Esophagus muscularis mucosa (tissue), 4 donors: ENCODE data around the gene BRCC3. TPM values are rescaled to one million over a fixed set of nuclear protein-coding genes. Genes with fewer than 3 reads are reported as not detected.

Experiments used
- DNase-seq: peaks from one replicate; pipeline ENCODE4 v3.0.0-alpha.2; 2017; ENCODE audit errors: extremely low spot score
- H3K27ac ChIP-seq, 4 donors: fragments of 200-600 bp; sonication (generic); replicated peaks in 1 of 4; 1 replicate in 3 of 4; 2 replicates in 1 of 4; pipeline ENCODE4 v1.5.1; 2016 to 2019; ENCODE audit warnings: mild to moderate bottlenecking in 1 of 4
- H3K27me3 ChIP-seq, 4 donors: fragments of 200-600 bp; sonication (generic); one replicate each; pipeline versions ENCODE4 v1.5.1 to v1.6.0; 2016 to 2019
- H3K36me3 ChIP-seq, 4 donors: fragments of 200-600 bp; sonication (generic); one replicate each; pipeline ENCODE4 v1.5.1; 2016 to 2019
- H3K4me1 ChIP-seq, 4 donors: fragments of 200-600 bp; sonication (generic); one replicate each; pipeline ENCODE4 v1.5.1; 2016 to 2019
- H3K4me3 ChIP-seq, 4 donors: fragments of 200-600 bp; sonication (generic); 1 replicate in 2 of 4; 2 replicates in 2 of 4; pipeline ENCODE4 v1.5.1; 2016 to 2019; ENCODE audit warnings: mild to moderate bottlenecking in 4 of 4, moderate library complexity in 1 of 4
- H3K9me3 ChIP-seq, 4 donors: fragments of 200-600 bp; sonication (generic); 1 replicate in 3 of 4; 2 replicates in 1 of 4; pipeline ENCODE4 v1.5.1; 2016 to 2019
- EP300 ChIP-seq: sonication (generic); formaldehyde crosslinking; IDR thresholded peaks from one replicate; pipeline ENCODE4 v1.6.1; 2017; ENCODE audit warnings: antibody characterized with exemption
- POLR2A ChIP-seq: fragments of 450-650 bp; IDR thresholded peaks from one replicate; pipeline ENCODE4 v1.6.1; 2017; ENCODE audit warnings: antibody characterized with exemption, moderate library complexity, mild to moderate bottlenecking, low read depth
- POLR2AphosphoS5 ChIP-seq, 2 donors: sonication (generic); formaldehyde crosslinking; IDR thresholded peaks; one replicate each; pipeline ENCODE4 v1.6.1; 2017; ENCODE audit warnings: antibody characterized with exemption in 2 of 2
- WGBS: methylation state at CpG from one replicate; pipeline ENCODE4 v1.1.5; 2018; 5-methylcytosine and 5-hydroxymethylcytosine counted together
- intact Hi-C: fragments of 100-400 bp; cut with DNase I; formaldehyde crosslinking; loops from one replicate; pipeline ENCODE4 v1.15.1; 2023
- total RNA-seq, 4 donors: library from RNA; depleted of rRNA; stranded (reverse); fragments of >200 nt; gene quantifications; one replicate each; pipeline versions ENCODE4 v1.1.0 to v1.2.1, GENCODE V29; 2016
- TF ChIP-seq, protein P1 (sequence below), 3 experiments: fragments of 200-600 bp in 2 of 3; fragments of 450-650 bp in 1 of 3; sonication (generic) in 2 of 3; IDR thresholded peaks; one replicate each; pipeline ENCODE4 v1.5.1; 2017 to 2019; ENCODE audit warnings: antibody characterized with exemption in 3 of 3, mild to moderate bottlenecking in 2 of 3, moderate library complexity in 1 of 3

The BRCC3 gene
- total RNA-seq, 4 donors from 2014 or later, result 10.9 to 18.8 (median 16.8) TPM

DNA sequence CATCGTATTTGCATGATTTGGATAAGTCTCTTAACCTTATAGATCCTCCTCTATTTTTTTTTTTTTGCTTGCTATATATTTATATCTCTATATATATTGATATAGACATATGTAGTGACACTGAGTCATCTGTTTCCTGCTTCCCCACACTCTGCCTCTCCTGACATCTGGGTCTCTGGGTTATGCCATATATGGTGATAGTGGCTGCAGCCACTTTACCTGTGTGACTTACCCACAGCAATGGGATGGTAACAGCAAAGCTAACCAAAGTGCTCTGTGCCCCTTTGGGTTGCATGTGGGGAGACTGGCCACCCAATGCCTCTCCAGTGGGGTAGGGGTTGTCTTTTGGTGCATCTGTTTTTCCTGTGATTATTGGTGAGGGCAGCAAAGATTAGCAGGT is 14.8 kb upstream of the BRCC3 start:
- Histone ChIP-seq H3K36me3 (peaks cover 0 to 37% (median 11%) of the 10 kb centered on the region in 4 donors), H3K27ac (peak overlapping the region; percentile 59 to 72 (median 68)), H3K4me1 (peaks cover 7 to 15% (median 12%) of the 10 kb centered on the region in 4 donors), H3K9me3 (no peaks in the 10 kb centered on the region), H3K27me3 (no peaks in the 10 kb centered on the region), H3K4me3 (no peak overlapping the region)
- no peak for DNase-seq
- 63% methylated on average over 1 of the region's 1 CpG for WGBS
- TF ChIP-seq, protein P1, sequence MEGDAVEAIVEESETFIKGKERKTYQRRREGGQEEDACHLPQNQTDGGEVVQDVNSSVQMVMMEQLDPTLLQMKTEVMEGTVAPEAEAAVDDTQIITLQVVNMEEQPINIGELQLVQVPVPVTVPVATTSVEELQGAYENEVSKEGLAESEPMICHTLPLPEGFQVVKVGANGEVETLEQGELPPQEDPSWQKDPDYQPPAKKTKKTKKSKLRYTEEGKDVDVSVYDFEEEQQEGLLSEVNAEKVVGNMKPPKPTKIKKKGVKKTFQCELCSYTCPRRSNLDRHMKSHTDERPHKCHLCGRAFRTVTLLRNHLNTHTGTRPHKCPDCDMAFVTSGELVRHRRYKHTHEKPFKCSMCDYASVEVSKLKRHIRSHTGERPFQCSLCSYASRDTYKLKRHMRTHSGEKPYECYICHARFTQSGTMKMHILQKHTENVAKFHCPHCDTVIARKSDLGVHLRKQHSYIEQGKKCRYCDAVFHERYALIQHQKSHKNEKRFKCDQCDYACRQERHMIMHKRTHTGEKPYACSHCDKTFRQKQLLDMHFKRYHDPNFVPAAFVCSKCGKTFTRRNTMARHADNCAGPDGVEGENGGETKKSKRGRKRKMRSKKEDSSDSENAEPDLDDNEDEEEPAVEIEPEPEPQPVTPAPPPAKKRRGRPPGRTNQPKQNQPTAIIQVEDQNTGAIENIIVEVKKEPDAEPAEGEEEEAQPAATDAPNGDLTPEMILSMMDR (IDR thresholded peaks at IDR 0.05), result no peak
- no peak for TF ChIP-seq EP300
- no peak for TF ChIP-seq POLR2AphosphoS5 (IDR thresholded peaks at IDR 0.05)
- no peak for TF ChIP-seq POLR2A
- intact Hi-C loops, result no loop called here

DNA sequence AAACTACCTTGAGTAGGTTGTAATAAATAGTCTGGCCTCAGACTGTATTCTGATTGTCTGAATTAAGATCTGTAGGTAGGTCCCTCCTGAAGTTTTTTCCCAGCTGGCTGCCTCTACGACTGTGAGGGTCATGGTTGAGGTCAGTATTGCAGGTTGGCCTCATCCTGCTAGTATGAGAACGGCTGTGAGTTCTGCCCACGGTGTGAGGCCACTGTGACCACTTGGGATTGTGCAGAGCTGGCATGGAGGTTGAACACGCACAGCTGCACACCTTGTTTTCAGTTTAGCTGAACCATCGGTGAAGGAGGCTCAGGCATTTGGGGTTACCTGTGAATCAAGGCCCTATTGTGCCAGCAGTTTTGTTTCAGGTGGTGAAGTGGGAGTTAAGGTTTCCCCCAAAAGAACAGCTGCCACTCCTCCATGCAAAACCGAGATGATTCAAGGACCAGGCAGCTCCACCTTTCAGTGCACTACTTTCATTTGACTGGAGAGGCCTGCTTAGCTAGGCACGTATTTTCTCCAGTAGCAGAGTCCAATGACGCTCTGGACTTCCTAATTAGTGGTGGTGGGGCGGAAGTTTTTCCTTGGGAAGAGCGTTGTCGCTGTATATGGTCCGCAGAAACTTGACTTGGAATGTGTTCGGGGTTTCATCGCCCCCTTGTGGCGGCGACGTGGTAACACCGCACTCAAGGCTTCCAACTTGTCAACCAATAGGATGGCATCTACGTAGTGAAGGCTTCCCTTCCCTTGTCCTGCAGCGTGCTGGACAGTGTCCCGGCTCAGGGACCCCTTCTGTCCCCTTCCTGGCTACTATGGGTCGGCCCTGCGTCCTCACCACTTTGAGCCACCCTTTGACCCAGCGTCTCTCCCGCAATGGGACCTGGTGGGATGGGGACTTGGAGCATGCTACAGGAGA is 14.2 kb upstream of the BRCC3 start:
- WGBS, result 29% methylated on average over 23 of the region's 25 CpGs
- peak; percentile 91 for DNase-seq
- Histone ChIP-seq H3K36me3 (peaks cover 0 to 31% (median 7%) of the 10 kb centered on the region in 4 donors), H3K27ac (peak overlapping the region; percentile 59 to 72 (median 68)), H3K27me3 (no peaks in the 10 kb centered on the region), H3K4me1 (peaks cover 7 to 19% (median 12%) of the 10 kb centered on the region in 4 donors), H3K4me3 (peak overlapping the region in 2 of 4 donors; percentile 13 to 24), H3K9me3 (no peaks in the 10 kb centered on the region)
- intact Hi-C loops, result no loop called here
- TF ChIP-seq, protein P1 (IDR thresholded peaks at IDR 0.05), result peak; percentile 72 to 77 (median 76)
- peak; percentile 46 to 57 for TF ChIP-seq POLR2AphosphoS5 (IDR thresholded peaks at IDR 0.05)
- no peak for TF ChIP-seq POLR2A
- TF ChIP-seq EP300, result no peak

DNA sequence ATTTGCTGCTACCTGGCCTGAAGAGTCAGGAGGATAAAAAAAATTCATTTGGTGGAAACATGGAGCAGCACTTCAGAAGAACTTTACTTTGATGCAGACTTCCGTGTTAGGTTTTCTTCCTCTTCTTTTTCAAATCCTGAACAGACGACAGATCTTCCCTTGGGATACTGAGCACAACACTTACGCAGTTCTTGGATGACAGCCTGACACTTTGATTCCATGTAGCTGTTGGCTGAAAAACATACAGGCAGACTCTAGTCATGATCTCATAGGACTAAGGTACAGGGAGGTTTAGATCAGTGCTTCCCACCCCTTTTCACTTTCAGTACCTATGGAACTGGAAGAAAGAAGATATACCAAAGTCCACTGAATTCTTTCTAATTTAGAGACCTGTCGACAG is 9.5 kb upstream of the BRCC3 start:
- no peak for DNase-seq
- 71% methylated on average over 4 of the region's 4 CpGs for WGBS
- H3K27ac ChIP-seq, result peak overlapping the region in 2 of 4 donors; percentile 11 to 36
- intact Hi-C loops, result no loop called here
- no peak for TF ChIP-seq POLR2A
- TF ChIP-seq, protein P1 (IDR thresholded peaks at IDR 0.05), result no peak
- TF ChIP-seq EP300, result no peak
- TF ChIP-seq POLR2AphosphoS5 (IDR thresholded peaks at IDR 0.05), result no peak
- peaks cover 4 to 33% (median 21%) of the 10 kb centered on the region in 4 donors for H3K4me1 ChIP-seq
- peaks cover 0 to 13% (median 4%) of the 10 kb centered on the region in 4 donors for H3K36me3 ChIP-seq
- H3K27me3 ChIP-seq, result no peaks in the 10 kb centered on the region
- H3K9me3 ChIP-seq, result no peaks in the 10 kb centered on the region
- no peak overlapping the region for H3K4me3 ChIP-seq

DNA sequence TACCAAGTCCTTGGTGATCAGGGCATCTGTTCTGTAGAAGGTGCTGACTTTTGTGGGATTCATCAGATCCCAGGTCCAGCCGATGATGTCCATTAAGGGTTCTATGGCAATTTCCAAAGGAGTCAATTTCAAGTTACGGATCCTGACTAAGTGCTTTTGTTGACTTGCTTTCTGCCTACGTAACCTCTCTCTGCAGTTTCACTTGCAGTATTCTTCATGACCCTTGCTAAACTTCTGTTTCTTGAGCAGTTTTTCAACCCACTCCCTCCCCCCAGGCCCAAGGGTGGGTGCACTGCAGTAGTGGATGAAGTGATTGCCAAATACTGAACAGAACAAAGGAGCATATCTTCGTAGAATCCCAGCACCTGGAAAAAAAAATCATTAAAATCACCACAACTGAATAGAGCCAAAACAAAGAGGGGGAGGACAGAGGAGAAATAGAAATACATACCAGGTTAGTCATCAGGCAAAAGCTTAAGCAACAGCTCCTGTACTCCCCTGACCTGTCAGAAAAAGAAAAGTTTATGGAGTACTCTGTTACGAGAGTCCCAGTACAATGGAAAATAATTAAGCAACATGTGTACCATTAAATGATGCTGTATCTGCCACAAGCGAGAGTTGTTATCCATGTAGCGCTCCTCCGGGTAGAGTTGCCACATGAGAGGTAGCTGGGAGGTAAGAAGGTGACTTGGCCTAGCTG is 6.1 kb upstream of the BRCC3 start:
- 73% methylated on average over 8 of the region's 8 CpGs for WGBS
- H3K27ac ChIP-seq, result peak overlapping the region in 3 of 4 donors; percentile 15 to 50 (median 21)
- H3K4me1 ChIP-seq, result peaks cover 6 to 51% (median 26%) of the 10 kb centered on the region in 4 donors
- H3K36me3 ChIP-seq, result peaks cover 0 to 8% (median 4%) of the 10 kb centered on the region in 4 donors
- DNase-seq, result no peak
- intact Hi-C loops, result no loop called here
- H3K4me3 ChIP-seq, result no peak overlapping the region
- H3K9me3 ChIP-seq, result no peaks in the 10 kb centered on the region
- TF ChIP-seq, protein P1 (IDR thresholded peaks at IDR 0.05), result no peak
- no peak for TF ChIP-seq POLR2A
- TF ChIP-seq EP300, result no peak
- TF ChIP-seq POLR2AphosphoS5 (IDR thresholded peaks at IDR 0.05), result peak in 1 of 2 donors; percentile 39
- H3K27me3 ChIP-seq, result no peaks in the 10 kb centered on the region
